ENCODE data around the gene AAMDC. TPM values are rescaled to one million over a fixed set of nuclear protein-coding genes. Genes with fewer than 3 reads are reported as not detected.

The AAMDC gene
- polyA plus RNA-seq, 3 donors, result 8.9 to 32.9 (median 28.1) TPM

- Histone ChIP-seq H3K79me2 (ENCODE audit: insufficient read depth, low read length) (peaks cover 89% of the 10 kb centered on the region), H3K27me3 (ENCODE audit: control insufficient read depth in 2 of 2, insufficient read depth in 2 of 2, low read length in 2 of 2) (no peaks in the 10 kb centered on the region), H3K27ac (ENCODE audit: low read depth in 1 of 2, low read length in 2 of 2) (no peak overlapping the region), H3K4me3 (replicated peaks in 1 of 3; ENCODE audit: low read depth in 2 of 3, low read length in 3 of 3) (no peak overlapping the region), H3K9ac (ENCODE audit: insufficient read depth, low read length, poor library complexity, severe bottlenecking) (no peak overlapping the region), H3K4me1 (ENCODE audit: control insufficient read depth in 1 of 2, insufficient read depth in 2 of 2, low read length in 2 of 2) (peaks cover 4 to 12% of the 10 kb centered on the region in 2 donors), H3K4me2 (replicated peaks; ENCODE audit: extremely low read depth, low read length, poor library complexity, severe bottlenecking) (no peak overlapping the region), H3K9me3 (replicated peaks in 1 of 2; ENCODE audit: control insufficient read depth in 1 of 2, insufficient read depth in 1 of 2, low read length in 2 of 2) (no peaks in the 10 kb centered on the region), H2AFZ (ENCODE audit: insufficient read depth, low read depth, low read length, poor library complexity, severe bottlenecking) (no peak overlapping the region), H3K36me3 (replicated peaks in 1 of 2; ENCODE audit: control insufficient read depth in 1 of 2, insufficient read depth in 2 of 2, low read length in 2 of 2) (peaks cover 0 to 14% of the 10 kb centered on the region in 2 donors), H4K20me1 (ENCODE audit: insufficient read depth, low read length) (peaks cover 90% of the 10 kb centered on the region)
- Mint-ChIP-seq H3K4me3 (no peak overlapping the region), H3K4me1 (peaks cover 20% of the 10 kb centered on the region), H3K9me3 (no peaks in the 10 kb centered on the region), H3K36me3 (peaks cover 4 to 8% of the 10 kb centered on the region in 2 donors), H3K27me3 (ENCODE audit: low read depth in 3 of 3) (peaks cover 0 to 4% (median 0%) of the 10 kb centered on the region in 3 donors), H3K27ac (peak overlapping the region in 4 of 7 donors; percentile 37 to 54 (median 49))
- no CpG with 5 or more reads among the region's 1 CpG for WGBS (ENCODE audit: insufficient coverage)
- intact Hi-C loops (cut with micrococcal nuclease), result no loop called here
- DNase-seq, result no peak
- TF ChIP-seq CTCF (IDR thresholded peaks at IDR 0.05), result no peak
These were observed 42.4 kb upstream of the AAMDC start for GRCh38 chr11:77778549-77778948.

GRCh38 chr11:77779935-77780334 lies 41.0 kb upstream of the AAMDC start:
- Histone ChIP-seq H3K27ac (ENCODE audit: low read depth in 1 of 2, low read length in 2 of 2) (no peak overlapping the region), H3K4me1 (ENCODE audit: control insufficient read depth in 1 of 2, insufficient read depth in 2 of 2, low read length in 2 of 2) (peaks cover 4 to 14% of the 10 kb centered on the region in 2 donors), H3K79me2 (ENCODE audit: insufficient read depth, low read length) (peaks cover 92% of the 10 kb centered on the region), H3K9ac (ENCODE audit: insufficient read depth, low read length, poor library complexity, severe bottlenecking) (no peak overlapping the region), H3K36me3 (replicated peaks in 1 of 2; ENCODE audit: control insufficient read depth in 1 of 2, insufficient read depth in 2 of 2, low read length in 2 of 2) (peaks cover 0 to 14% of the 10 kb centered on the region in 2 donors), H3K4me3 (replicated peaks in 1 of 3; ENCODE audit: low read depth in 2 of 3, low read length in 3 of 3) (no peak overlapping the region), H4K20me1 (ENCODE audit: insufficient read depth, low read length) (peaks cover 95% of the 10 kb centered on the region), H3K9me3 (replicated peaks in 1 of 2; ENCODE audit: control insufficient read depth in 1 of 2, insufficient read depth in 1 of 2, low read length in 2 of 2) (no peaks in the 10 kb centered on the region), H2AFZ (ENCODE audit: insufficient read depth, low read depth, low read length, poor library complexity, severe bottlenecking) (no peak overlapping the region), H3K27me3 (ENCODE audit: control insufficient read depth in 2 of 2, insufficient read depth in 2 of 2, low read length in 2 of 2) (no peaks in the 10 kb centered on the region), H3K4me2 (replicated peaks; ENCODE audit: extremely low read depth, low read length, poor library complexity, severe bottlenecking) (no peak overlapping the region)
- Mint-ChIP-seq H3K4me3 (no peak overlapping the region), H3K9me3 (no peaks in the 10 kb centered on the region), H3K4me1 (peaks cover 20% of the 10 kb centered on the region), H3K27me3 (ENCODE audit: low read depth in 3 of 3) (peaks cover 0 to 4% (median 0%) of the 10 kb centered on the region in 3 donors), H3K36me3 (peaks cover 4 to 7% of the 10 kb centered on the region in 2 donors), H3K27ac (no peak overlapping the region)
- intact Hi-C loops (cut with micrococcal nuclease), result no loop called here
- TF ChIP-seq CTCF (IDR thresholded peaks at IDR 0.05), result no peak
- DNase-seq, result no peak
